HCT116 (cell line): ENCODE data around the gene RUNDC3A. TPM values are rescaled to one million over a fixed set of nuclear protein-coding genes. Genes with fewer than 3 reads are reported as not detected.
A peak's percentile ranks its signal among the peaks of the same experiment; 100 is the strongest.

ENCODE experiments used
- ATAC-seq: fragments of 200-7000 bp; cut with Tn5 transposase; 2 replicates; pipeline ENCODE4 v1.9.1; 2020; ENCODE audit warnings: mild to moderate bottlenecking, moderate library complexity
- BruUV-seq: library from RNA; stranded (reverse); fragments of 400-500 nt; replicated peaks from 2 replicates; lab custom pipeline; 2021; lab: Mats Ljungman, UMichigan
- CTCF ChIA-PET: fragments of 300-600 bp; sonication (Branson Sonifier 250); formaldehyde crosslinking; loops from one replicate; lab custom pipeline; 2021; ENCODE audit warnings: antibody characterized with exemption; lab: Charles Lee
- POLR2A ChIA-PET: fragments of 300-600, 350-600 bp; sonication (Branson Sonifier 250); formaldehyde crosslinking; loops from one replicate; lab custom pipeline; 2021; ENCODE audit warnings: antibody characterized with exemption; lab: Charles Lee
- RAD21 ChIA-PET, 2 experiments: fragments of 300-600 bp; sonication (Branson Sonifier 250); formaldehyde crosslinking; loops; one replicate each; lab custom pipeline; 2023; ENCODE audit warnings: low total read pairs in 2 of 2; ENCODE audit not compliant: uncharacterized antibody in 2 of 2, unreplicated experiment in 2 of 2, low non-redundant PET in 1 of 2; lab: Charles Lee
- DNase-seq: peaks from one replicate; pipeline ENCODE4 v3.0.0-alpha.2; 2010; ENCODE audit warnings: low read depth, low spot score
- H2AFZ ChIP-seq: fragments of 200-600 bp; shearing (Covaris generic), sonication (generic); 2 replicates; pipeline ENCODE4 v1.6.1; 2017; ENCODE audit warnings: low read depth, mixed run types, mixed read lengths, antibody characterized with exemption, low read length; ENCODE audit not compliant: poor library complexity, severe bottlenecking
- H3K27ac ChIP-seq: 2 replicates; pipeline ENCODE4 v1.5.1; 2012; ENCODE audit warnings: low read depth, low read length
- H3K27me3 ChIP-seq: fragments of 200-600 bp; sonication (generic); 2 replicates; pipeline ENCODE4 v1.6.1; 2016; ENCODE audit warnings: mixed run types, low read length, mixed read lengths; ENCODE audit not compliant: insufficient read depth
- H3K36me3 ChIP-seq, 2 experiments: fragments of 200-500 bp in 1 of 2; fragments of 200-600 bp in 1 of 2; sonication (Bioruptor generic) in 1 of 2; sonication (generic) in 1 of 2; 2 replicates each; pipeline versions ENCODE4 v1.5.1 to v1.6.1; 2014 to 2016; ENCODE audit warnings: low read length in 2 of 2, inconsistent platforms in 1 of 2, mixed read lengths in 1 of 2, mixed run types in 1 of 2; ENCODE audit not compliant: insufficient read depth in 2 of 2, control insufficient read depth in 1 of 2
- H3K4me1 ChIP-seq, 2 experiments: fragments of 200-600 bp in 1 of 2; sonication (generic) in 1 of 2; 2 replicates each; pipeline versions ENCODE4 v1.5.1 to v1.6.1; 2012 to 2017; ENCODE audit warnings: low read length in 2 of 2, inconsistent platforms in 1 of 2, mild to moderate bottlenecking in 1 of 2, mixed read lengths in 1 of 2, mixed run types in 1 of 2, moderate library complexity in 1 of 2; ENCODE audit not compliant: insufficient read depth in 2 of 2, control insufficient read depth in 1 of 2
- H3K4me2 ChIP-seq: fragments of 200-600 bp; sonication (generic); 2 replicates; pipeline ENCODE4 v1.6.1; 2017; ENCODE audit warnings: mixed run types, low read length, mixed read lengths
- H3K4me3 ChIP-seq, 2 experiments: fragments of 200-600 bp in 1 of 2; sonication (generic) in 1 of 2; replicated peaks in 1 of 2; 2 replicates each; pipeline ENCODE4 v1.5.1; 2011 to 2016; ENCODE audit warnings: low read length in 2 of 2, control low read depth in 1 of 2, low read depth in 1 of 2, mild to moderate bottlenecking in 1 of 2, mixed read lengths in 1 of 2, mixed run types in 1 of 2
- H3K79me2 ChIP-seq: fragments of 200-600 bp; sonication (generic); 2 replicates; pipeline ENCODE4 v1.6.1; 2017; ENCODE audit warnings: mild to moderate bottlenecking, mixed run types, low read length, moderate library complexity, mixed read lengths; ENCODE audit not compliant: insufficient read depth
- H3K9ac ChIP-seq: fragments of 200-600 bp; sonication (generic); 2 replicates; pipeline ENCODE4 v1.6.1; 2016; ENCODE audit warnings: low read length, mixed read lengths
- H3K9me2 ChIP-seq: fragments of 200-600 bp; sonication (generic), shearing (Covaris generic); 2 replicates; pipeline ENCODE4 v1.6.1; 2017; ENCODE audit warnings: mixed run types, mild to moderate bottlenecking, moderate library complexity; ENCODE audit not compliant: insufficient read depth
- H3K9me3 ChIP-seq, 2 experiments: fragments of 200-500 bp in 1 of 2; fragments of 200-600 bp in 1 of 2; sonication (Bioruptor generic) in 1 of 2; sonication (generic) in 1 of 2; 2 replicates each; pipeline ENCODE4 v1.6.1; 2014 to 2017; ENCODE audit warnings: low read length in 2 of 2, mixed read lengths in 2 of 2, inconsistent platforms in 1 of 2, low read depth in 1 of 2, mild to moderate bottlenecking in 1 of 2, mixed run types in 1 of 2, moderate library complexity in 1 of 2; ENCODE audit not compliant: control insufficient read depth in 1 of 2, insufficient read depth in 1 of 2
- H4K20me1 ChIP-seq: fragments of 200-600 bp; sonication (generic), shearing (Covaris generic); 2 replicates; pipeline ENCODE4 v1.6.1; 2017; ENCODE audit warnings: mixed run types, mild to moderate bottlenecking, moderate library complexity; ENCODE audit not compliant: insufficient read depth
- ATF3 ChIP-seq: IDR thresholded peaks from 2 replicates; pipeline ENCODE4 v1.6.1; 2012
- CBX3 ChIP-seq: IDR thresholded peaks from 2 replicates; pipeline ENCODE4 v1.6.1; 2012; ENCODE audit warnings: low read depth
- EGR1 ChIP-seq: IDR thresholded peaks from 2 replicates; pipeline ENCODE4 v1.6.1; 2012; ENCODE audit warnings: low read depth
- ELF1 ChIP-seq: IDR thresholded peaks from 2 replicates; pipeline ENCODE4 v1.6.1; 2012; ENCODE audit warnings: low read depth, borderline replicate concordance
- EZH2phosphoT487 ChIP-seq: fragments of 200-600 bp; IDR thresholded peaks from 2 replicates; pipeline ENCODE4 v1.6.1; 2018; ENCODE audit warnings: antibody characterized with exemption, borderline replicate concordance
- FOSL1 ChIP-seq: IDR thresholded peaks from 2 replicates; pipeline ENCODE4 v1.6.1; 2012; ENCODE audit warnings: low read depth
- POLR2AphosphoS5 ChIP-seq: IDR thresholded peaks from 2 replicates; pipeline ENCODE4 v1.6.1; 2011; ENCODE audit warnings: mild to moderate bottlenecking, low read depth, low read length, moderate library complexity
- SIN3A ChIP-seq: IDR thresholded peaks from 2 replicates; pipeline ENCODE4 v1.6.1; 2012; ENCODE audit warnings: low read depth
- SP1 ChIP-seq: IDR thresholded peaks from 2 replicates; pipeline ENCODE4 v1.6.1; 2012; ENCODE audit warnings: low read depth
- SRF ChIP-seq: IDR thresholded peaks from 2 replicates; pipeline ENCODE4 v1.6.1; 2012; ENCODE audit warnings: low read depth
- ZNF274 ChIP-seq: fragments of 200-500 bp; sonication (Bioruptor generic); IDR thresholded peaks from 2 replicates; pipeline ENCODE4 v1.6.1; 2014; ENCODE audit warnings: mild to moderate bottlenecking, low read depth, low read length, inconsistent platforms
- intact Hi-C: fragments of 100-400 bp; cut with micrococcal nuclease; formaldehyde crosslinking; loops from 2 replicates; pipeline ENCODE4 v1.10.0; 2022
- total RNA-seq: library from RNA; stranded (reverse); gene quantifications from one replicate; pipeline ENCODE4 v1.2.1, GENCODE V29; 2021; ENCODE audit not compliant: unreplicated experiment
- TF ChIP-seq, protein P1 (sequence below): IDR thresholded peaks from 2 replicates; pipeline ENCODE4 v1.6.1; 2011; ENCODE audit warnings: mild to moderate bottlenecking, low read length, moderate library complexity; ENCODE audit not compliant: insufficient replicate concordance; ENCODE audit errors: extremely low read depth
- TF ChIP-seq, protein P2 (sequence below), 3 experiments: fragments of 200-600 bp in 1 of 3; sonication (generic) in 1 of 3; IDR thresholded peaks in 2 of 3; conservative IDR thresholded peaks in 1 of 3; 2 replicates each; pipeline ENCODE4 v1.5.1; 2012 to 2017; ENCODE audit warnings: low read depth in 2 of 3, low read length in 2 of 3, antibody characterized with exemption in 1 of 3, borderline replicate concordance in 1 of 3, control low read depth in 1 of 3, mild to moderate bottlenecking in 1 of 3, mixed read lengths in 1 of 3, mixed run types in 1 of 3, moderate library complexity in 1 of 3; ENCODE audit not compliant: insufficient read depth in 1 of 3

Gene RUNDC3A
- total RNA-seq, 1 experiment from 2014 or later = 0.61 TPM

DNA sequence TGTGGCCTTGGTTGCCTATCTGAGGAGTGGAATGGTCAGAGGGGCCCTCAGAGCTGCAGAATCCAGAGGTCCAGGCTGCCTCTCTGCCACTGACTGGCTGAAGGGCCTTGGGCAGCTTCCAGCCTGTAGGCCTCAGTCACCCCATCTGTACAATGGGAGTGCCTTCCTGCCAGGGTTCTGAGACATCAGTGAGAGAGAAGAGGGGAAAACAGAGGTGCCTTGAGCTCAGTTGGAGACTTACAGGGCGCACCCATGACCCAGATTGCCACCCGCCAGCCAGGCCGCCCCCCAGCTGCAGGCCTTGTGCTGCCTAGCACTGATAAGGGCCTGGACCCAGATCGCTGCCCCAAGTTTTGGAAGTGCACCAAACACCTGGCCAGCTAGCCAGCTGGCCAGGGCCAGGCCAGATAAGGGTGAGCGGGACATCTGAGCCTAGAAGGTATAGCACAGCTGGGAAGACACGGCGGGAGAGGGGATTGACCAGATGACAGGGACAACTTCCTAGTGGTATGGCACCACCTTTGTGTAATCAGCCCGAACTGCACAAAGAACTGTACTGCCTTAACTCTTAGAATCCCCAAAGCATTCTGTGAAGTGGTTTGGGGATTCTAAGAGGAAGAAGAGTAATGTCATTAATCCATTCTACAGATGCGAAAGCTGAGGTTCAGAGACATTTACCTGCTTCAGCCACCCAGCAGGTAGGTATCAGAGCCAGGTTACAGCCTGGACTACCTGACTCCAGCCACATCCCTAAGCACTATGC lies 41.8 kb upstream of the RUNDC3A start:
- no peaks in the 10 kb centered on the region for H3K4me1 ChIP-seq
- H3K4me2 ChIP-seq = no peak overlapping the region
- H4K20me1 ChIP-seq = no peaks in the 10 kb centered on the region
- ChIA-PET RAD21 (no interaction called here), POLR2A (no interaction called here), CTCF (no interaction called here)
- H3K79me2 ChIP-seq = no peaks in the 10 kb centered on the region
- TF ChIP-seq FOSL1 = no peak
- no peak for TF ChIP-seq SIN3A
- TF ChIP-seq SP1 = no peak
- TF ChIP-seq, protein P1, sequence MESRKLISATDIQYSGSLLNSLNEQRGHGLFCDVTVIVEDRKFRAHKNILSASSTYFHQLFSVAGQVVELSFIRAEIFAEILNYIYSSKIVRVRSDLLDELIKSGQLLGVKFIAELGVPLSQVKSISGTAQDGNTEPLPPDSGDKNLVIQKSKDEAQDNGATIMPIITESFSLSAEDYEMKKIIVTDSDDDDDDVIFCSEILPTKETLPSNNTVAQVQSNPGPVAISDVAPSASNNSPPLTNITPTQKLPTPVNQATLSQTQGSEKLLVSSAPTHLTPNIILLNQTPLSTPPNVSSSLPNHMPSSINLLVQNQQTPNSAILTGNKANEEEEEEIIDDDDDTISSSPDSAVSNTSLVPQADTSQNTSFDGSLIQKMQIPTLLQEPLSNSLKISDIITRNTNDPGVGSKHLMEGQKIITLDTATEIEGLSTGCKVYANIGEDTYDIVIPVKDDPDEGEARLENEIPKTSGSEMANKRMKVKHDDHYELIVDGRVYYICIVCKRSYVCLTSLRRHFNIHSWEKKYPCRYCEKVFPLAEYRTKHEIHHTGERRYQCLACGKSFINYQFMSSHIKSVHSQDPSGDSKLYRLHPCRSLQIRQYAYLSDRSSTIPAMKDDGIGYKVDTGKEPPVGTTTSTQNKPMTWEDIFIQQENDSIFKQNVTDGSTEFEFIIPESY = no peak
- TF ChIP-seq, protein P2, sequence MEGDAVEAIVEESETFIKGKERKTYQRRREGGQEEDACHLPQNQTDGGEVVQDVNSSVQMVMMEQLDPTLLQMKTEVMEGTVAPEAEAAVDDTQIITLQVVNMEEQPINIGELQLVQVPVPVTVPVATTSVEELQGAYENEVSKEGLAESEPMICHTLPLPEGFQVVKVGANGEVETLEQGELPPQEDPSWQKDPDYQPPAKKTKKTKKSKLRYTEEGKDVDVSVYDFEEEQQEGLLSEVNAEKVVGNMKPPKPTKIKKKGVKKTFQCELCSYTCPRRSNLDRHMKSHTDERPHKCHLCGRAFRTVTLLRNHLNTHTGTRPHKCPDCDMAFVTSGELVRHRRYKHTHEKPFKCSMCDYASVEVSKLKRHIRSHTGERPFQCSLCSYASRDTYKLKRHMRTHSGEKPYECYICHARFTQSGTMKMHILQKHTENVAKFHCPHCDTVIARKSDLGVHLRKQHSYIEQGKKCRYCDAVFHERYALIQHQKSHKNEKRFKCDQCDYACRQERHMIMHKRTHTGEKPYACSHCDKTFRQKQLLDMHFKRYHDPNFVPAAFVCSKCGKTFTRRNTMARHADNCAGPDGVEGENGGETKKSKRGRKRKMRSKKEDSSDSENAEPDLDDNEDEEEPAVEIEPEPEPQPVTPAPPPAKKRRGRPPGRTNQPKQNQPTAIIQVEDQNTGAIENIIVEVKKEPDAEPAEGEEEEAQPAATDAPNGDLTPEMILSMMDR (IDR thresholded peaks at IDR 0.05 in 2 of 3, conservative IDR thresholded peaks at IDR 0.05 in 1 of 3; ENCODE audit: borderline replicate concordance in 1 of 3, insufficient read depth in 1 of 3, low read depth in 2 of 3, low read length in 2 of 3) = no peak
- TF ChIP-seq ATF3 = no peak
- no peak for TF ChIP-seq EGR1
- TF ChIP-seq ZNF274 = no peak
- TF ChIP-seq SRF = no peak
- TF ChIP-seq EZH2phosphoT487 = no peak
- TF ChIP-seq CBX3 = no peak
- TF ChIP-seq POLR2AphosphoS5 = no peak
- TF ChIP-seq ELF1 = no peak
- no peak overlapping the region for H3K4me3 ChIP-seq
- no peak overlapping the region for H3K9ac ChIP-seq
- no peak overlapping the region for H3K27ac ChIP-seq
- intact Hi-C loops = no loop called here
- H3K27me3 ChIP-seq = no peaks in the 10 kb centered on the region
- no peaks in the 10 kb centered on the region for H3K9me3 ChIP-seq
- H3K9me2 ChIP-seq = no peaks in the 10 kb centered on the region
- DNase-seq (no peak), ATAC-seq (peak; percentile 32; the same call in 1 of the 2 replicates)
- BruUV-seq = no TSS peak
- no peaks in the 10 kb centered on the region for H3K36me3 ChIP-seq
- no peak overlapping the region for H2AFZ ChIP-seq
